Astrocyte of the spinal cord (primary cell): ENCODE measurements around the gene TDG.

ENCODE experiments used
- DNase-seq: peaks from one replicate; pipeline ENCODE4 v3.0.0; 2011; ENCODE audit warnings: low read depth, low spot score
- H3K4me3 ChIP-seq: 2 replicates; pipeline ENCODE4 v1.5.1; 2011; ENCODE audit warnings: low read depth, mild to moderate bottlenecking, low read length, moderate library complexity
- CTCF ChIP-seq: IDR thresholded peaks from 2 replicates; pipeline ENCODE4 v1.5.1; 2012; ENCODE audit warnings: low read depth, mild to moderate bottlenecking, low read length, inconsistent platforms
- in situ Hi-C: cut with HindIII; loops from 2 replicates; pipeline ENCODE4 v1.10.0; 2017; ENCODE audit warnings: low sequenced_read_pairs

TDG gene

GRCh38 chr12:103930034-103930786 is 35.5 kb upstream of the TDG start, which contains the start of gene HSP90B1:
TSS of gene HSP90B1 (plus strand) at chr12:103930410. CDS start at chr12:103930516, 106 bp downstream.
- peak within 1 kb of the TSS; percentile 91 for H3K4me3 ChIP-seq
- TF ChIP-seq CTCF: no peak
- in situ Hi-C loops: no loop called here
- peak; percentile 100 for DNase-seq

DNA sequence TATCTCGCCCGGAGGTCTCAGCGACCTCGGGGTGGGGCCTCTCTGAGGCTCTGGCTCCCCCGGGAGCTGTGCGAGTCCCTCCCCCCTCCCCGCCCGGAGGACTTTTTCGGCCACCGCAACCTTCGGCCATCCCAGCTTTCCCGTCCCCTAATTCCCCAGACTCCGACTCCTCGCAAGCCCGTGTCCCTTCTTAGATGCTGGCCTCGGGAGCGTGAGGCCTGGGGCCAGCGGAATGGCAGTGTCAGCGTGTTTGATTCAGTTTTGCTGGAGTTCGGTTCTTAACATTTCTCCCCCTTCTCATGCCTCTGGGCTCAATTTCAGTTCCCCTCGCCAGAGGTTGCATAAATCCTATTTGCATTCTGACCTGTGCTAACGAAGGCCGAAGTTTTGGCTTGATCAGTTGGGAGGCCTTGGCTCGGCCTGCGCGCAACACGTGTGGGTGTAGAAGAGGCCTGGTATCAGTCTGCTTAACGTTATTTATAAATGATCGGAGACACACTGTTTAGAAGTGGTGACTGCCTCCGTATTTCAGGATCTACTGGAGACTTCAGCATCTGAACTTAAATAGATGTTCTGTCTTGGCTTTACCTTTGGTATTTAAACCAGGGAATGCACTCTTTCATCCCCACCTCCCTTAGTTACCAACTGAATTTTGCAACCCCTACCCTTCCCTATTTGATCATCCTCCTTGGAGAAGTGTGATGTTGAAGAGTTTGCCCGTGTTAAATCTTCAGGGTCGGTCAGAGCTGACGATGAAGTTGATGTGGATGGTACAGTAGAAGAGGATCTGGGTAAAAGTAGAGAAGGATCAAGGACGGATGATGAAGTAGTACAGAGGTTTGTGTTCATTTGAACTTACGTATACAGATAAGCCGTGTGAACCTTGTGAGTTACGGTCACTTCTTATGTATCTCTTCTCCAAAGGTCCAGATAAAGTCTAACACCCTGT is 34.6 kb upstream of the TDG start:
- peak; percentile 19 for DNase-seq
- peak overlapping the region; percentile 91 for H3K4me3 ChIP-seq
- in situ Hi-C loops: no loop called here

DNA sequence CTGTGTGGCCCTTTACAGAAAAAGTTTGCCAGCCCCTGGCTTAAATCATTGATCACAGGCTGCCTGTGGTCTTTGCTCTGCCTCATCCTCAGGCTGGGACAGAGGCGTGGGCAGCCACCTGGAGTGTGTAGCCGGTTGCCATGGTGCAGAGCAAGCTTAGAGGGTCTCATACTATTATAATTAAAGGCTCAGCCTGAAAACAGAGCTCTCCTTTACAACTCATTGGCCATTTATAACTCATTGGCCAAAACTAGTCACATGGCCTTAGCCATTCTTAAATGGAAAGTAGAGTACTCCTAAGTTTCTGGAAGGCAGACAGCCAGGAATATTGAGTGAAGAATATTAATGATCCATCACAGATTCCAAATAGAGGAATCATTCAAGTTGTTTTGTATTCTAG is 32.4 kb upstream of the TDG start:
- in situ Hi-C loops: no loop called here
- TF ChIP-seq CTCF: no peak
- DNase-seq: no peak
- H3K4me3 ChIP-seq: peak overlapping the region; percentile 1

More for the DNA sequence above, 34.6 kb upstream of the TDG start:
- no peak for TF ChIP-seq CTCF

DNA sequence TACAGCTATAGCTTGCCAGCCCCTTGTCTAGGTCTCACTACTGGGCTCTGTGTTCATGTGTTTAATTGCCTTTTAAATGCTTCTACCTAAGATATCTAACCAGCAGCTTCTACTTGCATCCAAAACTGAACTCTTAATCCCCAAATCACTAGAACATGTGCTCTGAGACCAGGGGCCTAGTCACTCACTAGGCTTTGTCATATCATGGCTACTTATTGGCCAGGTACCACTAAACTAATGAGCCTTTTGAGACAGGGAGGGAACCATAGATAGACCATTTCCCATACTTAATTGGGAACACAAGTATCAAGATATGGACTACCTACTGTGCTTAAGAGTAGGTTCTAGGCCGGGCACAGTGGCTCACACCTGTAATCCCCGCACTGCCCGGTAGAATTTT is 29.0 kb upstream of the TDG start:
- no peak for DNase-seq
- no peak for TF ChIP-seq CTCF
- in situ Hi-C loops: no loop called here

DNA sequence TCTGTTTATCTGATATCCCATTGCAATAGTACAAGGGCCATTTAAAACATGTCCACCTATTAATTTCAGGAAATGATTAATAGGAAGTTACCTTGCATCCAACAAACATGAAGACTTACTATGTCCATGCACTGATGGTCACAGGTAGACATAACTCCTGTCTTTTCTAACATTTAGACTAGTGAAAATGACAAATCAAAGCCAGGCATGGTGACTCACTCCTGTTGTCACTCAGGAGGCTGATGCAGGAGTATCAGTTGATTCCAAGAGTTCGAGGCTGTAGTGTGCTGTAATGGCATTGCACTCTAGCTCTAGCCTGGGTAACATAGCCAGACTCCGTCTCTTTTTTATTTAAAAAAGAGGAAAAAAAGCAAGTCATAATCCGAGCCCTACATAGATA is 20.7 kb upstream of the TDG start:
- no peak for TF ChIP-seq CTCF
- no peak for DNase-seq
- in situ Hi-C loops: no loop called here

More for the DNA sequence above, 29.0 kb upstream of the TDG start:
- H3K4me3 ChIP-seq: no peak overlapping the region

GRCh38 chr12:103947871-103948555 is 17.7 kb upstream of the TDG start:
- in situ Hi-C loops: no loop called here
- TF ChIP-seq CTCF: no peak
- no peak for DNase-seq
- H3K4me3 ChIP-seq: no peak overlapping the region

More for the DNA sequence above, 20.7 kb upstream of the TDG start:
- H3K4me3 ChIP-seq: no peak overlapping the region
